NCI-H2029 (cell line): ENCODE data around the gene TNK2.
"Not testable (repeated sequence)": the region's sequence is repeated elsewhere in the genome, so short reads cannot be mapped to it uniquely, and the experiment has no call there.

Experiments
- DNase-seq: peaks from one replicate; lab custom pipeline; 2025; lab: John Stamatoyannopoulos, UW

TNK2 gene

GRCh38 chr3:195916991-195917390 is 8.6 kb upstream of the TNK2 start:
- DNase-seq = no peak

GRCh38 chr3:195916291-195916690 is 7.9 kb upstream of the TNK2 start:
- no peak for DNase-seq

DNA sequence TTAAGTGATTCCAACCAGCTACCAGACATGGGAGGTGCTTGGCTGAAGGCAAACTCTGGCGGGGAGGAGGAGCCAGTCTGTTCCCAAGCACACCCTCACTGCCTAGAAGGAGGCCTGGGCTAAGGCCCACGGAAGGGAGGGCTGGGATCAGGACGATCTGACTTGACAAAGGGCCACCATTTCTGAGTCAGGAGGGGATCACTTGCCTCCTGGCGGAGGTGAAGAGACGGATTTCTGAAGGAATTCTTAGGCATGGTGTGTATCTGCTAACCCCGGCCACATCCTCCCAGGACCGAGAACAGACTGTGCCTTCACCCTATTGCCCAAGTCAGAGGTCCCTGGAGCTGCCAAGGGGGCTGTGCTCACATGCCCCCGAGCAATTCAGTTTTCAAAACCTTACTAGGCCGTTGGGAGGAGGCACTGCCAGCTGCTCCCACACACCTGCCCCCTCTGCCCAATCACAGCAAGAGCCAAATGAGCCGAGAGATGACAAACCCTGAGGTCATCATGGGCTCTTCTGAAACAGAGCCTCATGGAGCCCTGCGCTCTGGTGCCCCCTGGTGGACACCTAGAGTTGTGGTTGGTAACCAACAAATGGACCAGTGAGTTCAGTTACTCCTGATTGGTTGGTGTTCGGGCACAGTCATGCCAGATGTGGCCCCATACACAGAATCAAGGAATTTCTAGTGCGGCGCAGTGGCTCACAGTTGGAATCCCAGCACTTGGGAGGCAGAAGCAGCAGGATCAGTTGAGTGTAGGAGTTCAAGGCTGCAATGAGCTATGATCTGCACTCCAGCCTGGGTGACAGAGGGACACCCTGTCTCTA is 6.5 kb upstream of the TNK2 start:
- no peak for DNase-seq

DNA sequence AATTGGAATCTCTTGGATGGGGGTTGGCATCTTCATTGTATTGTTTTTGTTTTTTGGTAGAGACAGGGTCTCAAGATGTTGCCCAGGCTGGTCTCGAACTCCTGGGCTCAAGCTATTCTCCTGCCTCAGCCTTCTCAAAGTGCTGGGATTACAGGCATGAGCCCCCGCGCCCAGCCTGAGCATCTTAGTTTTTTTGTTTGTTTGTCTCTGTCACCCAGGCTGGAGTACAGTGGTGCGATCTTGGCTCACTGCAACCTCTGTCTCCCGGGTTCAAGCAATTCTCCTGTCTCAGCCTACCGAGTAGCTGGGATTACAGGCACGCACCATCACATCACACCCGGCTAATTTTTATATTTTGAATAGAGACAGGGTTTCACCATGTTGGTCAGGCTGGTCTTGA is 5.8 kb upstream of the TNK2 start:
- DNase-seq = not testable (repeated sequence)

GRCh38 chr3:195913382-195913781 is 5.0 kb upstream of the TNK2 start:
- no peak for DNase-seq

- DNase-seq = no peak
Observed at GRCh38 chr3:195911946-195912270, 3.6 kb upstream of the TNK2 start.

DNA sequence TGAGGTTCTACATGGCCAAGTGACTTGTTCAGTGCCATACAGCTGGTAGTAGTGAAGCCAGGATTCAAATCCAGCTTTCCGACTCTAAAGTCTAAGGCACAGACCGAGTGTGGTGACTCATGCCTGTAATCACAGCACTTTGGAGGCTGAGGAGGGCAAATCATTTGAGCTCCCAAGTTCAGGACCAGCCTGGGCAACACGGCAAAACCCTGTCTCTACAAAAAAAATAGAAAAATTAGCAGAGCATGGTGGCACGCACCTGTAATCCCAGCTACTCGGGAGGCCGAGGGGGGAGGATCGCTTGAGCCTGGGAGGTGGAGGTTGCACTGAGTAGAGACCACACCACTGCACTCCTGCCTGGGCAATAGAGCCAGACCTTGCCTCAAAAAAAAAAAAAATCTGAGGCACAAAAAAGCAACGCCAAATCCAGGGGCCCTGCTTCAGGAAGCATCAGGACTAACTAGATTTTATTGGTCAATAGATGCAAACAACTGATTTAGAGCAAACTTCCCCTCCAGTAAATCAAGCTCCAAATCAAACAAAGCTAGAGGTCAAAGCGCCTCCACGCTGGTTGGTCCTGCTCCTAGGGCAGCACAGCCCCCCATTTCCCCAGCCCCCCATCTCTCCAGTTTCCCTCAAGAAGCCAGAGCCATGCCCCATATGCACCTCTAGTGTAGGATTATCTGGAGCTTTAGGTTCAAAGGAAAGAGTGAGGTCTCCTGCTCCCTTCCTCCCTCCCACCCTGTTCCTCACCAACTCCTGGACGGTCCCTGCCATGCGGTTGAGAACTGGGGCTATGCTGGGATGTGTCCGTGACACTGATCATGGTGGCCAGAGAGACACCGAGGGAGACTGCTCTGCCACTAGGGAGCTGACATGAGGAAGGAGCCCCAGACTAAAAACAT is 2.9 kb upstream of the TNK2 start:
- no peak for DNase-seq

DNA sequence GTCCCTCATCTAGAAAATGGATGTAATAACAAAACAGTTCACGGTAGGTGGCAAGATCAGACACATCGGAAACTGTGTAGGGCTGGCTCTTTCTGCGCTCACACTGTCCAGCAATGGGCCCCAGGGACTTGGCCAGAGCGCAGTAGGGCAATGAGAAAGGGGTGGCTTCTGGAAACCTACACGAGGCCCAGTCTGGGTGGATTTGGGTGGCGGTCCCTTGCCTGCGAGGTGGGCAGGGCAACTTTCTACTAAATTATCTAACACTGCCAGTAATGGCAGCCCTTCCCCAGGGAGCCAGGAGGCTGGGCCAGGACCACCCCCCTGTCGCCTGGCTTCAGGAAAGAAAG is 2.1 kb upstream of the TNK2 start:
- no peak for DNase-seq

GRCh38 chr3:195909644-195910498 is 1.5 kb upstream of the TNK2 start:
- peak; percentile 65 for DNase-seq

- DNase-seq = no peak
Observed at GRCh38 chr3:195908694-195909581, 587 bp upstream of the TNK2 start.

GRCh38 chr3:195907684-195907933 is 742 bp downstream of the TNK2 start:
- no peak for DNase-seq

DNA sequence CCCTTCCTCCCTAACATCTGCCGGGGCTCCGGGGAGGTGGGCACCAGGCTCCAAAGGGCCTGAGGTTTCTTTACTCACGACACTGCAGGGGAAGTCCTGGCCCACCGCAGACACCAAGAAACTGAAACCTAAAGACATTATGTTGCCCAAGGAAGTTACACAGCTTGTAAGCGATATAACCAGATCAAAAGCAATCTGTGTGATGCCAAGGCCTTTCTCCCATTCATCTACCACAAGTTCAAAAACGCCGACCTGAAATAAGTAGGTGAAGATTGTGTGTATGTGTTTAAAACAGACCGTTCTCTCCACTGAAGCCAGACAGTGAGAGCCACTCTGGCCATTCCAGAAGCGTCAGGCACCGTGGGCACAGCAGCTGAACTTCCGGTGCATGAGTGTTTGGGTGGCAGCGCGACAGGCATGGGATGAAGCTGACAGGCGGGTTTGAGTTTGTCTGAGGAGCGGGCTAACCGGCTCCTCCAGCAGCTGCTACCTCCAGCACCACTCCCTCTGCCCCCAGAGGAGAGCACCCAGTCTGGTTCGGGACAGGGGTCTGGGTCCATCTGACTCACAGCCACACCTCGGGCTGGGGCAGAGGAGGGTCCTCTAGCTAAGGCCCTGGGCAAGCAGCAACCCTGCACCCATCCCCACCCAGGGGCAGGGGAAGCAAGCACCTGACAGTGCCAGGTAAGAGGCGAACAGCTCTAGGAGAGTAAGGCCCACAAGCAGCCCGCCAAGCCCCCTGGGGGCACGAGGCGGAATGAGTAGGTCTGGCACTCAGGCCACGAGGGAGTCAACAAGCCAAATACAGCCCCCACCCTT is 1.3 kb downstream of the TNK2 start:
- peak; percentile 59 for DNase-seq

GRCh38 chr3:195905970-195906864 is 2.1 kb downstream of the TNK2 start:
- DNase-seq = peak; percentile 83

GRCh38 chr3:195904368-195904767 is 4.0 kb downstream of the TNK2 start:
- no peak for DNase-seq

DNA sequence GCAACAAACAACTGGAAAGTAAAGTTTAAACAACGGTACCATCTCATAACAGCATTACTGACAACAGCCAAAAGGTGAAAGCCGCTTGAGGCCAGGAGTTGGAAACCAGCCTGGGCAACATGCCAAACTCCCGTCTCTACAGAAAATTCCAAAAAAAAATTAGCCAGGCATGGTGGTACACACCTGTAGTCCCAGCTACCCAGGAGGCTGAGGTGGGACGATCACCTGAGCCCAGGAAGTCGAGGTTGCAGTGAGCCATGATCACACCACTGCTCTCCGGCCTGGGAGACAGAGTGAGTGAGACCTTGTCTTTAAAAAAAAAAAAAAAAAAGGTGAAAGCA is 4.4 kb downstream of the TNK2 start:
- DNase-seq = no peak

GRCh38 chr3:195902634-195903033 is 5.7 kb downstream of the TNK2 start:
- not testable (repeated sequence) for DNase-seq

GRCh38 chr3:195901836-195902585 is 6.3 kb downstream of the TNK2 start:
- not testable (repeated sequence) for DNase-seq

GRCh38 chr3:195900436-195901355 is 7.7 kb downstream of the TNK2 start:
- DNase-seq = no peak
